ENCODE data around the gene KCNQ1. TPM values are rescaled to one million over a fixed set of nuclear protein-coding genes. Genes with fewer than 3 reads are reported as not detected.

Gene KCNQ1
- total RNA-seq, 1 donor from 2014 or later = 3.4 TPM

DNA sequence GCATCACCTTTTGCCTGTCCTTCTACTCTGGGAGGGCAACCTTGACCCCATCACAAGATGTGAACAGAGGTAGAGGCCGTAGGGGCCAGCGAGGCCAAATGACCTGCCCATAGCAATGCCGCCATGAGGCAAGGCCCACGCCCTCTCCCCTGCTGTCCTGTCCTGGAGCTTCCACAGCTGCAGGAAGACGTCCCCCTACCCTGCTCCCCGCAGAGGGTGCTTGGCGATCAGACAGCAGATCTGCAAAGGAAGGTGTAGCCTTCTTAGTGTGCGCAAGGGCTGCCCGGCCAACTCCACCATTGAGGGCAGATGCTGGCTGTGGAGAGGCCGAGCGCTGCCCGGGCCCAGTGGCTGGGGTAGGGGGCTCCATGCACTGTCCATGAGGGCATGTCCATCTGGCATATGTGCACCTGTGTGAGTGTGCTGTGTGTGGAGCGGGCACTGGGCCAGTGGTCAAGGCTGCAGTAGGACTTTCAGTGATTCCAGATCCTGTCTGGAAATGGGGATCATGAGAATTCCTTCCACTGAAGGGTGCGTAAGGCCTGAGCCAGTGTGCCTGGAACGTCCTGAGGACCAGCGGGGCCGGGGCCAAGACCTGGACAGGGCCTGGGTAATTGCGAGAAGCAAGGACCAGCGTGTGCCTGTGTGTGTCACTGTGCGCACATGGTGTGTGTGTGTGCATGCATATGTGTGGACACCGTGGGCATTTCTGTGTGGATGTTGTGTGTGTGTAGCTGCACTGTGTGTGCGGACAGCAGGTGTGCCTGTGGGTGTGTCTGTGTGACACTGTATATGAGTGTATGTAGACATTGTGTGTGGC, 11.5 kb upstream of the KCNQ1 start:
- intact Hi-C loops (cut with micrococcal nuclease) = no loop called here
- DNase-seq (ENCODE audit: low spot score) = no peak
- Mint-ChIP-seq H3K4me3 (ENCODE audit: low read depth) (no peak overlapping the region), H3K36me3 (ENCODE audit: low read depth) (no peaks in the 10 kb centered on the region), H3K27ac (no peak overlapping the region), H3K27me3 (ENCODE audit: low read depth) (no peaks in the 10 kb centered on the region), H3K4me1 (ENCODE audit: low read depth) (no peaks in the 10 kb centered on the region), H3K9me3 (no peaks in the 10 kb centered on the region)

DNA sequence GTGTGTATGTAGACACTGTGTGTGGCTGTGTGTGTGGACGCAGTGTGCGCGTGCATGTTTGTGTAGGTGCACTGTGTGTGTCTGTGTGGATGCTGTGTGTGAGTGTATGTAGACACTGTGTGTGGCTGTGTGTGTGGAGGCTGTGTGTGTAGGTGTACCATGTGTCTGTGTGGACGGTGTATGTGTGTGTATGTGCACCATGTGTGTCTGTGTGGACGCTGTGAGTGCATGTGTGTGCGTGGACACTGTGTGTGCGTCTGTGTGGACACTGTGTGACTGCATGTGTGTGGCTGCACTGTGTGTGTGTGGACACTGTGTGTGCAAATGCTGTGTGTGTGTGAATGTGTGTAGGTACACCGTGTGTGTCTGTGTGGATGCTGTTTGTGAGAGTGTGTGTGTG, 10.8 kb upstream of the KCNQ1 start:
- H3K36me3 Mint-ChIP-seq (ENCODE audit: low read depth) = no peaks in the 10 kb centered on the region
- H3K4me3 Mint-ChIP-seq (ENCODE audit: low read depth) = no peak overlapping the region
- no peak for DNase-seq (ENCODE audit: low spot score)
- intact Hi-C loops (cut with micrococcal nuclease) = no loop called here
- H3K27ac Mint-ChIP-seq = no peak overlapping the region
- no peaks in the 10 kb centered on the region for H3K4me1 Mint-ChIP-seq (ENCODE audit: low read depth)
- peaks cover 5% of the 10 kb centered on the region for H3K27me3 Mint-ChIP-seq (ENCODE audit: low read depth)
- no peaks in the 10 kb centered on the region for H3K9me3 Mint-ChIP-seq

DNA sequence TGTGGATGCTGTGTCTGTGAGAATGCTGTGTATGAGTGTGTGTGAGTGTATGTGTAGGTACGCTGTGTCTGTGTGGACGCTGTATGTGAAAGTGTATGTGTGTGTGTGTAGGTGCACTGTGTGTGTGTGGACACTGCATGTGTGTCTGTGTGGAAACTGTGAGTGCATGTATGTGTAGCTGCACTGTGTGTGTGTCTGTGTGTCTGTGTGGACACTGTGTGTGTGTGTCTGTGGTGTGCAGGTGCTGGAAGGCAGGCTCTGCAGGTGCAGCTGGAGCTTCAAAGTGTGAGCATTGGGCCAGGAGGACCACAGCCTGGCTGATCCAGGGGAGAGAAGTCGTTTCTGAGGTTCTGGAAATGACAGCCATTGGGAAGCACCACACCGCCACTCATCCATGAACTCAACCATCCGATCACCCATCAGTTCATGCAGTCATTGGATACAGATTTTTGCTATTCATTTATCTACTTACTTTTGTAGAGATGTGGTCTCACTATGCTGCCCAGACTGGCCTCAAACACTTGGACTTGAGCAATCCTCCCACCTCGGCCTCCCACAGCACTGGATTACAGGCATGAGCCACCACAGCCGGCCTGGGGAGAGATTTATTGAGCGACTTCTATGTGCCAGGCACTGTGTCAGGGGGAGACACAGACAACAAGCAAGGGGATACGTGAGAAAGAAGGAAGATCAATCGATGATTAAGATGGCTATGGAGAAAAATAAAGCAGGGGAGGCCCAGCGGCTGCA, 10.1 kb upstream of the KCNQ1 start:
- Mint-ChIP-seq H3K4me1 (ENCODE audit: low read depth) (no peaks in the 10 kb centered on the region), H3K27me3 (ENCODE audit: low read depth) (peaks cover 8% of the 10 kb centered on the region), H3K9me3 (no peaks in the 10 kb centered on the region), H3K36me3 (ENCODE audit: low read depth) (no peaks in the 10 kb centered on the region), H3K4me3 (ENCODE audit: low read depth) (no peak overlapping the region), H3K27ac (no peak overlapping the region)
- intact Hi-C loops (cut with micrococcal nuclease) = no loop called here
- DNase-seq (ENCODE audit: low spot score) = no peak

DNA sequence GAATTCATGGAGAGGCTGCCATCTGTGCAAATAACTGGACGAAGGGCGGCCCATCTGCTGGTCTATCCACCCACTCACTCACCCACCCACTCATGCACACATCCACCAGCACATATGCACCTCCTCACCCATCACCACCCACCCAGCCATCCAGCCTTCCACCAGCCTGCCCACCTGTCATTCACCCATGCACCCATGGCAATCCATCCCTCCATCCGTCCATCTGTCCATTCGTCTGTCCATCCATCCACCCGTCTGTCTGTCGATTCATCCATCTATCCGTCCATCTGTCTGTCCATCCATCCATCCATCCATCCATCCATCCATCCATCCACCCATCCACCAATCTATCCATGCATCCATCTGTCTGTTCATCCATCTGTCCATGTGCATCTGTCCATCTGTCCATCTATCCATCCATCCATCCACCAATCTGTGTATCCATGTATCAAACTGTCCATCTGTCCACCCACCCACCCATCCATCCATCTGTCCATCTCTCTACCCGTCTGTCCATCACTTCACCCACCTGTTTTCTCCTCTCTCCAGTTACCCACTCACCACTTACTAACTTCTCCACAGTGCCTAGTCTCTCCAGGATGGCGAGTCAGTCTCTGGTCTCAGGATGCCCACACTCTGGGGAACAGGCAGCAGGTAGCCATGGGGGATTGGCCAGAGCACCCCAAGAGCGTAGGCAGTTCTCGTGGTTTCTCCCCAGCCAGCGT, 9.4 kb upstream of the KCNQ1 start:
- Mint-ChIP-seq H3K36me3 (ENCODE audit: low read depth) (no peaks in the 10 kb centered on the region), H3K4me3 (ENCODE audit: low read depth) (no peak overlapping the region), H3K27ac (no peak overlapping the region), H3K27me3 (ENCODE audit: low read depth) (peaks cover 11% of the 10 kb centered on the region), H3K9me3 (no peaks in the 10 kb centered on the region), H3K4me1 (ENCODE audit: low read depth) (no peaks in the 10 kb centered on the region)
- DNase-seq (ENCODE audit: low spot score) = no peak
- intact Hi-C loops (cut with micrococcal nuclease) = no loop called here

DNA sequence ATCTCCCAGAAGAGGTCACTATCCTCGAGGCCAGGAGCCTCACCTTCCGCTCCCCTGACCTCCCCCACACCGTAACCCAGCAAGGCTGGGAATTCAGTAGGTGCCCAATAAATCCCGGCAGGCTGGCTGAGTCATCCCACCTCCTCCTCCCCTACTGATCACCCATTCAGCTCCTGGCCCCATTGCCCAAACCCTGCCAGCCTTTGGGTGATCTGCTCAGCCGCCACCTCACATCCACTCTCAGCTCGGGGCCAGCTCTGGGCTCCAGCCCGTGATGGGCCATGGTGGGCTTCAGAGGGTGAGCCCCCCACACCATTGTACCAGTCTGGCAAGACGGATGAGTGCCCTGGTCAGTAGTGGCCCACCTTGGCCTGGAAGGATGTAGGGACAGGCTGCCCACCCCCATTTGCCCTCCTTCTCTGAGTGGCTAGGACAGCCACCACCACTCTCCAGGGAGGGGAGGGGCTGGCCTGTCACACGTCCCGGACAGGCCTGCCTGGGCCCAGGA, 8.7 kb upstream of the KCNQ1 start:
- no peaks in the 10 kb centered on the region for H3K9me3 Mint-ChIP-seq
- intact Hi-C loops (cut with micrococcal nuclease) = no loop called here
- no peaks in the 10 kb centered on the region for H3K36me3 Mint-ChIP-seq (ENCODE audit: low read depth)
- H3K4me1 Mint-ChIP-seq (ENCODE audit: low read depth) = no peaks in the 10 kb centered on the region
- H3K27me3 Mint-ChIP-seq (ENCODE audit: low read depth) = peaks cover 11% of the 10 kb centered on the region
- H3K4me3 Mint-ChIP-seq (ENCODE audit: low read depth) = no peak overlapping the region
- H3K27ac Mint-ChIP-seq = no peak overlapping the region
- DNase-seq (ENCODE audit: low spot score) = no peak

DNA sequence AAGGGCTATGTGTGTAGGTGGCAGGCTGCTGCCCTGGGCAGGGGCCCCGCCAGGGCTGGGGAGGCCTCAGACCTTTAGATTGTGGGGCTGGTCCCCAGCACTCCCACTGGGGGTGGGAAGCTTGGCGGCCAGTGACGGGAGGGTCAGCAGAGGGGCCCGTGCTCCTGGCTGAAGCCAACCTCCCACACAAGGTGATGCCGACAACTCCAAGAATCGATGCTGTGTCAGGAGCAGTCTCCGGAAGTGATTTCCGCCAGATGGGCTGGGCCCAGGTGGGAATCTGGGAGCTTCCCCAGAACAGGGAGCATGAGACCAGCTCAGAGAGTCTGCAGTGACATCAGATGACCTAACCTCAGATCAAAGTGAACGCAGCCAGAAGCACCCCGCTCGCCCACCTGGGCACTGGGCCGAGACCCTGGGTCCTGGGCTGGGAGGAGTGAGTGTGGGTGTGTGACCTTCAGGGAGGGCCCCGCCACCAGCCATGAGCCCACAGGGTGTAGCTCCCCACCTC, 8.2 kb upstream of the KCNQ1 start:
- Mint-ChIP-seq H3K4me1 (ENCODE audit: low read depth) (no peaks in the 10 kb centered on the region), H3K27ac (no peak overlapping the region), H3K9me3 (no peaks in the 10 kb centered on the region), H3K4me3 (ENCODE audit: low read depth) (no peak overlapping the region), H3K36me3 (ENCODE audit: low read depth) (no peaks in the 10 kb centered on the region), H3K27me3 (ENCODE audit: low read depth) (peaks cover 11% of the 10 kb centered on the region)
- no peak for DNase-seq (ENCODE audit: low spot score)
- intact Hi-C loops (cut with micrococcal nuclease) = no loop called here

DNA sequence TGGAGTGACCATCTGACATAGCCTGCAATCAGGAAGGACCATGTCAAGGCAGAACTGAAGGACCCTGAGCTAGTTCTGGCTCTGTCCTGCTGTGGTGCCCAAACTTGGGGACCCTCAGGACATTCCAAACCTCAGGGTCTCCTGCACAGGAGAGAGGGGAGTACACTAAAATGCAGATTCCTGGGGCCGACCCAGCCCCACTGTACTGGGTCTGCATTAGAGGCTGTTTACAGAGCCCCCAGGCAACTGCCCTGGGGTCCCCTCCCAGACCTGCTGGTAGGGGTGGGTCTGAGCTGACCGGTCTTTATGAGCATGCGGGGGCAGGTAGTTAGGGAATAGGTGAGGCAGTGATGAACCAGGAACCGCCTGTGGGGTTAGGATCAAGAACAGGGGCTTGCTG, 7.3 kb upstream of the KCNQ1 start:
- intact Hi-C loops (cut with micrococcal nuclease) = no loop called here
- no peak for DNase-seq (ENCODE audit: low spot score)
- no peaks in the 10 kb centered on the region for H3K9me3 Mint-ChIP-seq
- H3K27ac Mint-ChIP-seq = no peak overlapping the region
- no peaks in the 10 kb centered on the region for H3K36me3 Mint-ChIP-seq (ENCODE audit: low read depth)
- H3K4me1 Mint-ChIP-seq (ENCODE audit: low read depth) = no peaks in the 10 kb centered on the region
- H3K4me3 Mint-ChIP-seq (ENCODE audit: low read depth) = no peak overlapping the region
- peaks cover 13% of the 10 kb centered on the region for H3K27me3 Mint-ChIP-seq (ENCODE audit: low read depth)

DNA sequence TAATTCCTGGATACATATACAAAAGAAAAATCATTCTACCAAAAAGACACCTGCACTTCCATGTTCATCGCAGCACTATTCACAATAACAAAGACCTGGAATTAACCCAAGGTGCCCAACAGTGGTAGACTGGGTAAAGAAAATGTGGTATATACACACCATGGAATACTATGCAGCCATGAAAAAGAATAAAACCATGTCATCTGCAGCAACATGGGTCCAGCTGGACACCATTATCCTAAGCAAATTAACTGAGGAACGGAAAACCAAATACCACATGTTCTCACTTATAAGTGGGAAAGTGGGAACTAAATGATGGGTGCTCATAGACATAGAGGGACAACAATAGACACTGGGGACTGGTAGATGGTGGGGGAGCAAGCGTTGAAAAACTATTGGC, 5.0 kb upstream of the KCNQ1 start:
- peaks cover 19% of the 10 kb centered on the region for H3K27me3 Mint-ChIP-seq (ENCODE audit: low read depth)
- no peak for DNase-seq (ENCODE audit: low spot score)
- no peak overlapping the region for H3K27ac Mint-ChIP-seq
- H3K4me3 Mint-ChIP-seq (ENCODE audit: low read depth) = no peak overlapping the region
- H3K4me1 Mint-ChIP-seq (ENCODE audit: low read depth) = peaks cover 3% of the 10 kb centered on the region
- intact Hi-C loops (cut with micrococcal nuclease) = no loop called here
- no peaks in the 10 kb centered on the region for H3K9me3 Mint-ChIP-seq
- H3K36me3 Mint-ChIP-seq (ENCODE audit: low read depth) = no peaks in the 10 kb centered on the region

DNA sequence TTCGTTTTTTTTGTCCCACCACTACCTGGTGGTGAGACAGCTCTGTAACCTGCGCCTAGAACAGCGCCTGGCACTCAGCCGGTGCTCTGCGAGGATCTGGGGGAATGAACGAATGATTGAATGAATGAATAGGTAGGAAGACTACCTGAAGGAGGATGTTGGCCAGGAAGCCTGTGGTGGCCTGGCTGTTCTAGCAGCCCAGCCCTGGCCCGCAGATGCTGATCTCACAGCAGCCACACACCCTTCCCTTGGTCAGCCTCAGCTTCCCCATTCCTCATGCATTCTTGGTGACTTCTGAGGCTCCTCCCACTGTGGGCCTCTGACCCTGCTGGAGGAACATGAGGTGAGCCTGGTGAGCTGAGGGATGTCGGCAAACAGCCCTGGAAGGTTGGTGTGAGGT, 4.2 kb upstream of the KCNQ1 start:
- intact Hi-C loops (cut with micrococcal nuclease) = no loop called here
- no peaks in the 10 kb centered on the region for H3K9me3 Mint-ChIP-seq
- no peaks in the 10 kb centered on the region for H3K36me3 Mint-ChIP-seq (ENCODE audit: low read depth)
- peaks cover 22% of the 10 kb centered on the region for H3K27me3 Mint-ChIP-seq (ENCODE audit: low read depth)
- no peak overlapping the region for H3K27ac Mint-ChIP-seq
- H3K4me1 Mint-ChIP-seq (ENCODE audit: low read depth) = peaks cover 6% of the 10 kb centered on the region
- no peak for DNase-seq (ENCODE audit: low spot score)
- H3K4me3 Mint-ChIP-seq (ENCODE audit: low read depth) = no peak overlapping the region

DNA sequence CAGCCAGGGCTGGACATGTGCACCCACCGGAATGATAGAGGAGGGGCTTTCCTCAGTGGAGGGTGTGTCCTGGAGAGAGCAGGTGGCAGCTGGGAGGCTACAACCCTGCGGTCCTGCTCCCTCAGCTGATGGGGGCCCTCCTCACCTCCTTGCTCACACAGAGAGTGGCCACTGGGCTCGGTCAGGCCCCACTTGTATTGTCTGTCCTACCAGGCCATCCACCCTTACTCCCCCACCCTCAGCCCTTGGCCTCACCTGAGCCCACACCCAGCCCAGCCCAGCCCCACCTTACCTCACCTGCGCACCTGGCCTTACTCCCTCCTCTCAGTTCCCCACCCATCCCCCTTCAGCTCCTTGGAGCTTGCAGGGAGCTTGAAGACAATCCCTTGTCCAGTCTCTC, 3.6 kb upstream of the KCNQ1 start:
- H3K4me3 Mint-ChIP-seq (ENCODE audit: low read depth) = no peak overlapping the region
- H3K36me3 Mint-ChIP-seq (ENCODE audit: low read depth) = no peaks in the 10 kb centered on the region
- peaks cover 22% of the 10 kb centered on the region for H3K27me3 Mint-ChIP-seq (ENCODE audit: low read depth)
- H3K27ac Mint-ChIP-seq = no peak overlapping the region
- peaks cover 8% of the 10 kb centered on the region for H3K4me1 Mint-ChIP-seq (ENCODE audit: low read depth)
- intact Hi-C loops (cut with micrococcal nuclease) = no loop called here
- no peak for DNase-seq (ENCODE audit: low spot score)
- H3K9me3 Mint-ChIP-seq = no peaks in the 10 kb centered on the region

DNA sequence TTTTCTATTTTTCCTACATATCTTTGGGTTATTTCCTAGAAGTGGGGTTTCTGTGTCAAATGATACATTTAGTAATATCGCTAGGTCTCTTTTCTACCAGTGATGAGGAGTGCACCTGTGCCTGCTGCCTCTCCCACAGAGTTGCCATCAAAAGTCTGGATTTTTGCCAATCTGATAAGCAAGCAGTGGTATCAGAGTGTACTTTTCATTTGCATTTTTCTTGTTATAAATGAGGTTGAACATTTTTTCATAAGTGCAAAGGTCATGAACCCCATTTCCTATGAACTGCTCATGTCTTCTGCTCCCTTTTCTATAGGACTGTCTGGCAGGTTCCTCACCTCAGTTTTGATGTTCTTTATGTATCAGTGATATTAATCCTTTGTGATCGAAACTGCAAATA, 2.2 kb upstream of the KCNQ1 start:
- no peaks in the 10 kb centered on the region for H3K36me3 Mint-ChIP-seq (ENCODE audit: low read depth)
- H3K27ac Mint-ChIP-seq = no peak overlapping the region
- intact Hi-C loops (cut with micrococcal nuclease) = no loop called here
- no peak overlapping the region for H3K4me3 Mint-ChIP-seq (ENCODE audit: low read depth)
- H3K4me1 Mint-ChIP-seq (ENCODE audit: low read depth) = peaks cover 18% of the 10 kb centered on the region
- no peak for DNase-seq (ENCODE audit: low spot score)
- H3K27me3 Mint-ChIP-seq (ENCODE audit: low read depth) = peaks cover 22% of the 10 kb centered on the region
- H3K9me3 Mint-ChIP-seq = no peaks in the 10 kb centered on the region

DNA sequence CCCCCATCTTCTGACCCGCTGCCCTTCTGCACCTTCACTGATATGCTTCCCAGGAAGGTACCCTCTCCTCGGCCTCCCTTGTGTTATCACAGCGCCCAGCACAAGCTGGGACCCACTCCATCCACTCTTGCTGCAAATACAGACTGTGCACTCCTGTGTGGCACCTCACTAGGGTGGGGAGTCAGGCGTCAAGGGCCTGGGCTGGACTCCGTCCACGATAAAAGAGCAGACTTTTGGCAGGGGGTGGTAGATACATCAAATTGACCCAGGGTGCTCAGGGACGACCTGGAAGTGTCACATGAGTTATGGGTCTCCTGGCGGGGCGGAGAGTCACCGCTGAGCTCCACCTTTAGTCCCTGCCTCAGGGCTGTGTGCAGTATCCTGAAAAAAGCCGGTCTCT, 1.4 kb upstream of the KCNQ1 start:
- H3K9me3 Mint-ChIP-seq = no peaks in the 10 kb centered on the region
- H3K27me3 Mint-ChIP-seq (ENCODE audit: low read depth) = peaks cover 22% of the 10 kb centered on the region
- H3K4me1 Mint-ChIP-seq (ENCODE audit: low read depth) = peaks cover 18% of the 10 kb centered on the region
- DNase-seq (ENCODE audit: low spot score) = no peak
- H3K27ac Mint-ChIP-seq = no peak overlapping the region
- H3K36me3 Mint-ChIP-seq (ENCODE audit: low read depth) = no peaks in the 10 kb centered on the region
- intact Hi-C loops (cut with micrococcal nuclease) = no loop called here
- peak overlapping the region; percentile 19 for H3K4me3 Mint-ChIP-seq (ENCODE audit: low read depth)
